Psoas muscle (tissue), 8 donors: Measurements from ENCODE around the gene SGK1. TPM values are rescaled to one million over a fixed set of nuclear protein-coding genes. Genes with fewer than 3 reads are reported as not detected.

Experiments used
- ATAC-seq, 4 donors: fragments of 200-7000 bp; cut with Tn5 transposase; one replicate each; pipeline ENCODE4 v1.9.1; 2020; ENCODE audit warnings: moderate library complexity in 3 of 4, mild to moderate bottlenecking in 2 of 4
- DNase-seq, 2 donors: peaks; one replicate each; pipeline ENCODE4 v3.0.0-alpha.2; 2020
- H3K27ac ChIP-seq: fragments of 200-600 bp; one replicate; pipeline ENCODE4 v1.8.0; 2022
- H3K27me3 ChIP-seq, 3 donors: fragments of 200-600 bp in 1 of 3; one replicate each; pipeline versions ENCODE4 v1.6.1 to v1.8.0; 2013 to 2022; ENCODE audit warnings: low read length in 2 of 3, mild to moderate bottlenecking in 2 of 3, moderate library complexity in 1 of 3; ENCODE audit not compliant: insufficient read depth in 3 of 3
- H3K36me3 ChIP-seq, 2 donors: fragments of 200-600 bp in 1 of 2; one replicate each; pipeline versions ENCODE4 v1.6.1 to v1.8.0; 2013 to 2022; ENCODE audit warnings: low read depth in 1 of 2, mild to moderate bottlenecking in 1 of 2, moderate library complexity in 1 of 2; ENCODE audit not compliant: insufficient read depth in 1 of 2
- H3K4me1 ChIP-seq: fragments of 200-600 bp; one replicate; pipeline ENCODE4 v1.8.0; 2022
- H3K4me3 ChIP-seq: fragments of 200-600 bp; one replicate; pipeline ENCODE4 v1.8.0; 2022; ENCODE audit warnings: mild to moderate bottlenecking
- H3K9me3 ChIP-seq: fragments of 200-600 bp; one replicate; pipeline ENCODE4 v1.8.0; 2022
- WGBS, 3 donors: extraction: QIAGEN DNeasy Blood & Tissue Kit; methylation state at CpG; one replicate each; pipeline versions ENCODE4 v1.1.6 to v1.1.7; 2013; 5-methylcytosine and 5-hydroxymethylcytosine counted together
- intact Hi-C, 2 donors: fragments of 100-400 bp; cut with DNase I; formaldehyde crosslinking; loops; one replicate each; pipeline versions ENCODE4 v1.11.0 to v1.14.2; 2022
- polyA plus RNA-seq, 3 donors: library from polyadenylated mRNA; stranded (reverse); fragments of 200-250 nt; gene quantifications; one replicate each; pipeline ENCODE4 v1.2.3, GENCODE V29; 2013
- total RNA-seq, 4 donors: library from RNA; stranded (reverse); fragmentation: NEBNext Ultra II Directional in 2 of 4; extraction: Animal tissue kit (Norgen Biotek cat#: 25700) in 2 of 4; gene quantifications; one replicate each; pipeline versions ENCODE4 v1.2.1 to v1.2.4, GENCODE V29; 2021 to 2023
- TF ChIP-seq, protein P1 (sequence below): fragments of 200-600 bp; IDR thresholded peaks from one replicate; pipeline ENCODE4 v1.8.0; 2022; ENCODE audit warnings: antibody characterized with exemption
- donor health status: healthy with polysubstance abuse.
- donor health status: DM: no; HTN: no; CAD: no; lungs with moderate emphysema.
- donor health status: Bipolar disorder and iron deficiency.
- donor health status: healthy.
- donor health status: DM: yes; HTN: yes; CAD: no.
- donor health status: DM: no; HTN: no; CAD: no.
- donor health status: DM: no; HTN: no; CAD: no.
- donor health status: DM: yes; HTN: yes; CAD: no.

SGK1 gene
- total and polyA plus RNA-seq, 7 donors: 34.4 to 125 (median 64.1) TPM

DNA sequence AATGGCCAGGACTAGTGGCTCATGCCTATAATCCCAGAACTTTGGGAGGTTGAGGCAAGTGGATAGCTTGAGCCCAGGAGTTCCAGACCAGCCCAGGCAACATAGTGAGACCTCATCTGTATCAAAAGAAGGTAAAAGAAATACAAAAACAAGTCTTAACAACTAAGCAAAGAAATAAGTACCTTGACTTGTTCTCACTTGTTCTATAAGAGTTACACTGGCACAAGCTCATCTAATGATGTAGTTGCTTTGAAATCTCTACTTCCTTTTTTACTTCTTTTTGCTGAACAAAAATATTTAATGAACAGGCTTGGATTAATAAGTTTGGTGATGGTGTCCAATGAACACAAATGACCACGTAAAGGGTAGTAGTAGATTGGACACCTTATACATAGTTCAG is 72.2 kb downstream of the SGK1 start:
- TF ChIP-seq, protein P1, sequence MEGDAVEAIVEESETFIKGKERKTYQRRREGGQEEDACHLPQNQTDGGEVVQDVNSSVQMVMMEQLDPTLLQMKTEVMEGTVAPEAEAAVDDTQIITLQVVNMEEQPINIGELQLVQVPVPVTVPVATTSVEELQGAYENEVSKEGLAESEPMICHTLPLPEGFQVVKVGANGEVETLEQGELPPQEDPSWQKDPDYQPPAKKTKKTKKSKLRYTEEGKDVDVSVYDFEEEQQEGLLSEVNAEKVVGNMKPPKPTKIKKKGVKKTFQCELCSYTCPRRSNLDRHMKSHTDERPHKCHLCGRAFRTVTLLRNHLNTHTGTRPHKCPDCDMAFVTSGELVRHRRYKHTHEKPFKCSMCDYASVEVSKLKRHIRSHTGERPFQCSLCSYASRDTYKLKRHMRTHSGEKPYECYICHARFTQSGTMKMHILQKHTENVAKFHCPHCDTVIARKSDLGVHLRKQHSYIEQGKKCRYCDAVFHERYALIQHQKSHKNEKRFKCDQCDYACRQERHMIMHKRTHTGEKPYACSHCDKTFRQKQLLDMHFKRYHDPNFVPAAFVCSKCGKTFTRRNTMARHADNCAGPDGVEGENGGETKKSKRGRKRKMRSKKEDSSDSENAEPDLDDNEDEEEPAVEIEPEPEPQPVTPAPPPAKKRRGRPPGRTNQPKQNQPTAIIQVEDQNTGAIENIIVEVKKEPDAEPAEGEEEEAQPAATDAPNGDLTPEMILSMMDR: no peak
- DNase-seq (no peak), ATAC-seq (no peak)
- Histone ChIP-seq H3K4me1 (peaks cover 30% of the 10 kb centered on the region), H3K9me3 (no peaks in the 10 kb centered on the region), H3K36me3 (no peaks in the 10 kb centered on the region), H3K4me3 (no peak overlapping the region), H3K27ac (no peak overlapping the region), H3K27me3 (no peaks in the 10 kb centered on the region)
- 90 to 92% (median 90%) methylated on average over 1 of the region's 1 CpG for WGBS, 3 donors
- intact Hi-C loops: loop anchor here (5.0 kb wide), 3 partner anchors 68 to 222 kb away; no protein-coding TSS in a partner anchor

GRCh38 chr6:134245041-134245440 is 72.9 kb downstream of the SGK1 start:
- Histone ChIP-seq H3K36me3 (no peaks in the 10 kb centered on the region), H3K9me3 (no peaks in the 10 kb centered on the region), H3K27me3 (no peaks in the 10 kb centered on the region), H3K4me3 (no peak overlapping the region), H3K27ac (no peak overlapping the region), H3K4me1 (peaks cover 23% of the 10 kb centered on the region)
- DNase-seq: no peak
- 56 to 74% (median 59%) methylated on average over 2 of the region's 2 CpGs for WGBS, 3 donors
- no peak for ATAC-seq
- TF ChIP-seq, protein P1: no peak
- intact Hi-C loops: loop anchor here (5.0 kb wide), 3 partner anchors 68 to 222 kb away; no protein-coding TSS in a partner anchor

GRCh38 chr6:134240665-134241431 is 77.1 kb downstream of the SGK1 start:
- DNase-seq: peak; percentile 46 to 77
- intact Hi-C loops: no loop called here
- Histone ChIP-seq H3K27me3 (no peaks in the 10 kb centered on the region), H3K4me1 (no peaks in the 10 kb centered on the region), H3K27ac (no peak overlapping the region), H3K9me3 (no peaks in the 10 kb centered on the region), H3K4me3 (no peak overlapping the region), H3K36me3 (no peaks in the 10 kb centered on the region)
- ATAC-seq: peak in 1 of 4 donors; percentile 37
- 56 to 62% (median 58%) methylated on average over 9 of the region's 9 CpGs for WGBS, 3 donors
- TF ChIP-seq, protein P1: no peak

DNA sequence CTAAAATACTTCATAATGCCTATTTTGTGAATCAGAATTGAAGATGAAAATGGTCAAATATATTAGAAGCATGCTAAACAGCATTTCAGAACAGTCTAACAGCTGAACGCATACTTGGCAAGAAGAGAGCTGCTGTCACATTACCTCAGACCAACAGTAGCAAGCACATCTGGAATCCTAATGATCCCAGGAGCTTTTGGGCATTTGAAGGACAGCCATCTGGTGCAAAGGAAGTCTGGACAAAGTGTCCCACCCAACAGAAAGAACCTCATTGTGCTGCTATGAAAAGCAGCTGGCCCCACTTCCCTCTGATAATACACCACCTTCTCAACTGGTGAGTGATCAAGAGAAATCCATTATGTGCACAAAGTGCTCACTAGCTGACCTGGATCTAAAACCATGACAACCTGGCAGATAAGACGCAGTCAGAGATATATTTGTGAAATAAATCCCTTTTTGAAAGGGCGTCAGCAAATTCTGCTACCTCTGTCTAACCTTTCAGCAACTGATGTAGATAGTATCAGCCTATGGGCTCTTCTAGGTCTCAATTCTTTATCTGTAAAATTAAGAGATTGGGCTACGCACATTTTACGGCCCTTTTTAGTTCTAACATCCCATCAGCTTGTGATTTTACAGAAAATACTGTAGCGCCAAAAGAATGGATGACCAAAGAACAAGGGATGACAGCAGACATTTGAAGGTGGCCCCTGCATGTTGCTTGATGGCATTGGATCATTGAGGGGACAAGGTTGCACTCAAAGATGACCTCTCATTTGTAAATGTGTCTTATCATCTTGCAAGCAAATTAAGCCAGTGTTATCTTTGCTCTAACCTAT is 78.7 kb downstream of the SGK1 start:
- no peaks in the 10 kb centered on the region for H3K36me3 ChIP-seq
- H3K27ac ChIP-seq: no peak overlapping the region
- no peaks in the 10 kb centered on the region for H3K4me1 ChIP-seq
- DNase-seq (no peak), ATAC-seq (peak in 2 of 4 donors; percentile 14 to 37)
- H3K4me3 ChIP-seq: no peak overlapping the region
- no peaks in the 10 kb centered on the region for H3K9me3 ChIP-seq
- H3K27me3 ChIP-seq: no peaks in the 10 kb centered on the region
- 42 to 52% (median 44%) methylated on average over 6 of the region's 6 CpGs for WGBS, 3 donors
- intact Hi-C loops: loop anchor here in 1 of 2 donors (5.0 kb wide), 1 partner anchor 52 kb away; no protein-coding TSS in a partner anchor
- TF ChIP-seq, protein P1: no peak
